Measurements from ENCODE around the gene RAB31.

RAB31 gene

DNA sequence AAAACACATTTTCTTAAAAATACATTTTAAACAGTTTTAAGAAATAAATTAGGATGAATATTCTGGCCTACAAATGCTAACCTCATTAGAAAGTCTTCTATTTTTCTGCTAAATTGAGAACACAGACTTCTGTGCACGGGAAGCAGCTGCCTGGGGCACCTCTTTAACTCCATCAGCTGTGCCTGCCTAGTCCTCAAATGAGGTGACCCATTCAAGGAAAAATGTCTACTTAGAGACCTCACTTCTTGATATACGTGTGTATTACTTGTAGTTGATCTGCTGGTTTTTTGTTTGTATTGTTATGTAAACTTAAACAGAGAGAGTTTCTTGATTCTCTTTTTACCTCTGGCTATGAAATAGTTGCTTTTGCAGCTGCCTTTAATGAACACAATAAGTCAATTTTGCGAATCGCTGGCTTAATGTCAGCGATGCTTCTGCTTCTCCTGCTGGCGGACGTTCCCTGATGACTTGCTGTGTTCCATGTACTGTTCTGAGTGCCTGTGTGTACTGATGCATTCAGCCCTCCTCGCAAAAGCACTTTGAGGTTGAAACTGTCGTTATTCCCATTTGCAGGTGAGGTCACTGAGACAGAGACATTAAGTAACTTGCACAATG is 88.9 kb downstream of the RAB31 start:
- no peak for DNase-seq

- peak; percentile 87 for DNase-seq
Measured at GRCh38 chr18:9802175-9803062, 94.3 kb downstream of the RAB31 start.

- DNase-seq = peak; percentile 99
Measured at GRCh38 chr18:9803063-9803697, 95.1 kb downstream of the RAB31 start.

DNA sequence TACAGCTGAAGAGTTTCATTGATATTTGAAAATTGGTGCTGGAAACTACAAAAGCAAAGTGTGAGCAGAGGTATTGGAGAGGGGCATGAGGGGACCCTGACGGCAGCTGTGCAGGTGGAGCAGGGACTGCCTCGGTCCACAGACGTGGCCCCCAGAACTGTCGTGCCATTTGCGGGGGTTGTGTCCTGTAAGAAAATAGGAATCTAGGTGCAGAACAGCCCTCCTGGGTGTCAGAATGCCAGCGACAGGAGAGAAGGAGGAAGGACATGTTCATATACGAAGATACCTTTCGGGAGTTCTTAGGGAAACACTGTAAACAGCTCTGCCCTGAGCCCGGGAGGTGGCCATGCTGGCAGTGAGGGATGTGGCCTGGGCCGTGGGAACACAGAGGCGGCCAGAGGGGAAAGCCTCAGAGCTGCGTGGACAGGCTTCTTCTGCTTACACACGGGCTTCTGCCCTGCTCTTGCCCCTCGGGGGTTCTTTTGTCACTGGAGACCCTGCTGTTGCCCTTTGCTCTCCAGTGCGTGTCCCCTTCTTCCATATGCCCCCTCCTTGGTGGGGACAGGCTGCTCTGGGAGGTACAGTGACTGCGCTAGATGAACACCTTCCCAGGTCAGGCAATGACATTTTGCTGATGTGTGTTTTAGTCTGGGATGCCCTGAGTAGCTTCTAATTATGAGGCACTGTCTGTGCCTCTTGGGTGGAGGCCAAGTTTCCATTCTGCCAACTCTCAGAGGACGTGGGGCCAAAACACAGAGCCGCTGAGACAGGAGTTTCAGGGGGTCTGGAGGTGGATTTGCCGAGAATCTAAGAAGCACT is 95.8 kb downstream of the RAB31 start:
- peak; percentile 92 for DNase-seq

- no peak for DNase-seq
Measured at GRCh38 chr18:9804517-9805104, 96.5 kb downstream of the RAB31 start.

- no peak for DNase-seq
Measured at GRCh38 chr18:9806905-9807304, 98.8 kb downstream of the RAB31 start.

DNA sequence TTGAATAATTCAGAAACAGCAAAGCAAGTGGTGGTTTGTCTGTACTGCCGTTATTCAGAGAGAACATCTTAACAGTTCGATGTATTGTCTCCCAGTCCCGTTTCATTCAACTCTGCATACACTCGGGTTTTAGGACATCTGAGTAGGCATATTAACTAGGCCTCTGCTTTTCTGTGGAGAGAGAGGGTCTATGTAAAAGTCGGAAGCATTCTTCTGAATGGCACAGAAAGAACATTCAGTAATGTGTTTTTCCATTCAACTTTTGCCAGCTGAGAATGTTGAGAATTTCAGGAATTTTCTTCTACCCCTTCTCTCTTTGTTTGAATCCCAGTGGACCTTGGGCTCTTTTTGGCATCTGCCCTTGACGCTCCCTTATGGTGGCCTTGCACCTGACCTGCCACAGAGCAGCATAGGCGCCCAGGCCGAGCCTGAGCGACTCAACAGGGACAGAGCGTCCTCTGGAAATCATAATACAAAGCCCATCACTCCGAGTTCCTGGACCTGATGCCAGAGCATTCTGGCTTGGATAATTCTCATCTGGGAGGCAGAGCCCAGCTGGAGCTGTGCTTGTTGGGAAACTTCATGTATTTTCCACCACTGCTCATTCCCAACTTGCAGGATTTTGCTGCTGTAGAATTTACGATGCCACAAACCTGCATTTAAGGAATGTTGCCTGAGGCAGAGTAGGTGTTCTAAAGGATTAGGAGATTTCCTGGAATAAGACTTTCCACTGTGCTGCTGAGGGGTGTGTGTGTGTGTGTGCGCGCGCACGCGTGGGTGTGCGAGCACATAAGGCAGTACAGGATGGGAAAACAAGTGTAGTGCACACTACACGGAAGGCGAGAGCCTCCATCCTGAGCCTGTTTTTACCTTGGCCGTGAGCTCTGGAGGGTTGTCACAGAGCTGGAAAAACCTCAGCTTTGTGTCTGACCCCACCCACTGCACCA is 100.5 kb downstream of the RAB31 start:
- DNase-seq = no peak

- DNase-seq = no peak
Measured at GRCh38 chr18:9809697-9810096, 101.6 kb downstream of the RAB31 start.

- DNase-seq = no peak
Measured at GRCh38 chr18:9810299-9810698, 102.2 kb downstream of the RAB31 start.

- DNase-seq = no peak
Measured at GRCh38 chr18:9810994-9811705, 103.0 kb downstream of the RAB31 start.

DNA sequence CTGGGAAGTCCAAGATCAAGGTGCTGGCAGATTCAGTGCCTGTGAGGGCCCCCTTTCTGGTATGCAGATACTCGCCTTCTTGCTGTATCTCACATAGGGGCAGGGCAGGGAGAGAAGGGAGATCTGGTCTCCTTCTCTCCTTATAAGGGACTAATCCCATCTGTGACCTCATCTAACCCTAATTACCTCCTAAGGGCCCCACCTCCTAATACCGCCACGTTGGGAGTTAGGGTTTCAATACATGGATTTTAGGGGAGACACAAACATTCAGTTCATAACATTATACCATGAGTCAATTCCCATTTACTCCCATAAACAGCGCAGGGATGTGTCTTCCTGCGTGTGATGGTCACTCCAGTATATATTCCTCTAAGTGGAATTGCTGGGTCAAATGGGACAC is 103.9 kb downstream of the RAB31 start:
- no peak for DNase-seq

DNA sequence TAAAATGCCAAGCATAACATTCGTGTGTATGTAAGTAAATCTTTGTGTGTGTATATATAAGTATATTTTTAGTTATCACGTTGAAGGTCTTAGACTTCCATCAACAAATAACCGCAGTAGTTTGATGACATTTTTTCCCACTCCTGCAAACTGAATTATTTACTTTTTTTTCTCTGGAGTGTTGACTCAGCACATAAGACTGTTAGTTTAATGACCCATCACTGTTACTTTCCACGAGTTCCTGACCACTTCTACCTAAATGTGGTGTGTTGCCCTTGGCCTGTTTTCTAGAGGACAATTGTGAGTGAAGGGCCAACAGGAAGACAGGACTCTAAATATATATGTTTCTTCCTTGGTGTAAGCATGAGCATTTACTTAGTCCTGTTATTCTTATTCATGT is 106.3 kb downstream of the RAB31 start:
- no peak for DNase-seq

- DNase-seq = no peak
Measured at GRCh38 chr18:9817286-9817685, 109.2 kb downstream of the RAB31 start.

DNA sequence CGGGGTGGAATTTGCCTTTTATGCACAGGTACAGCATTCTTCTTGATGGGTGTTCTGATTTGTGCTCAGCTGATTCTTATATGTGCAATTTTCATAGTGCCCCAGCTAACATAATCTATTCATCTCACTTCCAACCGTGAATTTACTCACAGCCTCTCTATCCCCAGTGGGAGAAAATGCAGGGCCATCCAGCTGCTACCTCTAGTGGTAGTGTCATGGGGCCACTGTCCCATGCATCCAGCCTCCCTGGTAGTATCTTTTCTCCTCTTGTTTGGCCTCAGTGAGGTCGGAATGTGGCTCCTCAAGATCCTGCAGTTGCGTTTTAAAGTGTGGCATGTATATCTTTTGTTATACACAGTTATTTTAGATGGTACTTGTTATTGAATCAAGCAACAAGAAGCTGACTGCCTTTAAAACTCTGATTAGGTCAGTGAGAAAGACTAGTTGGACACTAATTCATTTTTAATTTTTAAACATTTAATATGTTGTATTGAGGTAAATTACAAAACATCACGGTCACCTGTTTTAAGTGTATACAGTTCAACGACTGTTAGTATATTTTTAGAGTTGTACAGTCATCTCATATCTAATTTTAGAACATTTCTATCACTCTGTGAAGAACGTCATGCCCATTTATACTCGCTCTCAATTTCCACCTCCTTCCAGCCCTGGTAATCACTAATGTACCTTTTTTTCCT is 109.8 kb downstream of the RAB31 start:
- no peak for DNase-seq

- no peak for DNase-seq
Measured at GRCh38 chr18:9818423-9818734, 110.3 kb downstream of the RAB31 start.

DNA sequence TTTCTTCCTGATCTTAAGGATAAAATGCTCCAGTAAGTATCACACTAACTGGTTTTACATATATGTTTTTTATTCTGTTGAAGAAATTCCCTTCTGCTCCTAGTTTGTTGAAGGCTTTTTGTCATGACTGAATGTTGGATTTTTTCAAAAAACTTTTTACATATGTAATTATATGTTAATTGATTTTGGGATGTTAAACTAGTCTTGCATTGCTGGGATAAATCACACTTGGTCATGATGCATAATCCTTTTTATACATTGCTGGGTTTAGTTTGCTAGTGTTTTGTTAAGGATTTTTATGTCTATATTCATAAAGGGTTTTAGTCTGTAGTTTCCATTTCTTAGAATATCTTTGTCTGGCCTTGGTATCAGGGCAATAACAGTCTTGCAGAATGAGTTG is 112.0 kb downstream of the RAB31 start:
- DNase-seq = no peak

DNA sequence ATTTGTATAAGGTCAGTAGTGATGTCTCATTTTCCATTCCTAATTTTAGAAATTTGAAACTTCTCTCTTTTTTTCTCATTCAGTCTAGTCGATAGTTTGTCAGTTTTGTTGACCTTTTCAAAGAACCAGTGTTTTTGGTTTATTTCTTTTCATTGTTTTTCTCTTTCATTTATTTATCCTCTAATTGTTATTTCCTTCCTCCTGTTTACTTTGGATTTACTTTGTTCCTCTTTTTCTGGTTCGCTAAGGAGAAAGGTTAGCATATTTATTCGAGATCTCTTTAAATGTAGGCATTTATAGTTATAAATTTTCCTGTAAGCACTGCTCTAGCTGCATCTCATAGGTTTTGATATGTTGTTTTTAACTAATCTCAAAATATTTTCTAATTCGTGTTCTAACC is 112.6 kb downstream of the RAB31 start:
- no peak for DNase-seq

DNA sequence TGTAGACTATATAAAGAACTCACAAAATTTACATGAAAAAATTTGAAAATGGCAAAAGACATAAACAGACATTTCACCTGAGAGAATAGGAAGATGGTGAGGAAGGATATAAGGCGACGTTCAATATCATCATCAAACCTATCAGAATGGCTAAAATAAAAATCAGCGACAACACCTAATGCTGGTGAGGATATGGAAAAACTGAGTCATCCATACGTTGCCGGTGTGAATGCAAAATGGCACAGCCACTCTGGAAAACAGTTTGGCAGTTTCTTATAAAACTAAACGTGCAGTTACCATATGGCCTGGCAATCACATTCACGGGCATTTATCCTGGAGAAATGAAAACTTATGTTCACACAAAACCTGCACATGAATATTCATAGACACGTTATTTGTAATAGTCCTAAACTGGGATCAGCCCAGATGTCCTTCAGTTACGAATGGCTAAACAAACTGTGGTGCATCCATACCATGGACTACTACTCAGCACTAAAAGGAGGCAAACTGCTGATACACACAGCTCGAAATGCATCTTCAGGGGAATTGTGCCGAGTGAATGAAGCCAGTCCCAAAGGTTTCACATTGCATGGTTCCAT is 114.6 kb downstream of the RAB31 start:
- no peak for DNase-seq

- no peak for DNase-seq
Measured at GRCh38 chr18:9823805-9824473, 115.8 kb downstream of the RAB31 start.

All from hematopoietic multipotent progenitor cell treated with erythropoietin and hydrocortisone succinate and interleukin-3 and kit ligand, for 8 days (in vitro differentiated cells).